PFSK-1 (cell line): ENCODE results near the gene WRAP73.

Experiments
- FOXP2 ChIP-seq: optimal IDR thresholded peaks from 2 replicates; pipeline ENCODE3; 2011; ENCODE audit warnings: borderline replicate concordance, control low read depth, inconsistent platforms; ENCODE audit not compliant: insufficient read depth; ENCODE audit errors: extremely low read length, extremely low read depth
- POLR2AphosphoS5 ChIP-seq: IDR thresholded peaks from 2 replicates; pipeline ENCODE4 v1.6.1; 2012; ENCODE audit warnings: low read depth, mild to moderate bottlenecking, control low read depth, low read length, moderate library complexity
- REST ChIP-seq, 2 experiments: IDR thresholded peaks; 2 replicates each; pipeline versions ENCODE4 v1.6.1 to v1.8.0; 2011 to 2012; ENCODE audit warnings: low read depth in 2 of 2, low read length in 2 of 2, control low read depth in 1 of 2, inconsistent platforms in 1 of 2, mild to moderate bottlenecking in 1 of 2, moderate library complexity in 1 of 2; ENCODE audit not compliant: insufficient read depth in 1 of 2
- SIN3A ChIP-seq: IDR thresholded peaks from 2 replicates; pipeline ENCODE4 v1.6.1; 2012; ENCODE audit warnings: mild to moderate bottlenecking, low read length, moderate library complexity, borderline replicate concordance; ENCODE audit not compliant: insufficient read depth
- TAF1 ChIP-seq: IDR thresholded peaks from 2 replicates; pipeline ENCODE4 v1.6.1; 2012; ENCODE audit warnings: low read length, control low read depth, borderline replicate concordance; ENCODE audit not compliant: insufficient read depth

The WRAP73 gene

GRCh38 chr1:3641046-3641760 is 8.7 kb downstream of the WRAP73 start:
- TF ChIP-seq TAF1 (no peak), FOXP2 (no peak), REST (IDR thresholded peaks at IDR 0.05; ENCODE audit: insufficient read depth in 1 of 2, low read depth in 2 of 2, low read length in 2 of 2) (no peak), SIN3A (no peak), POLR2AphosphoS5 (no peak)

- TF ChIP-seq REST (IDR thresholded peaks at IDR 0.05; ENCODE audit: insufficient read depth in 1 of 2, low read depth in 2 of 2, low read length in 2 of 2) (no peak), TAF1 (no peak), SIN3A (no peak), FOXP2 (no peak), POLR2AphosphoS5 (no peak)
Observed at GRCh38 chr1:3640121-3640837, 9.6 kb downstream of the WRAP73 start.

GRCh38 chr1:3639397-3639911 is 10.4 kb downstream of the WRAP73 start:
- no peak for TF ChIP-seq TAF1
- TF ChIP-seq FOXP2, result no peak
- TF ChIP-seq REST (IDR thresholded peaks at IDR 0.05; ENCODE audit: insufficient read depth in 1 of 2, low read depth in 2 of 2, low read length in 2 of 2), result no peak

GRCh38 chr1:3638676-3639075 is 11.2 kb downstream of the WRAP73 start:
- TF ChIP-seq POLR2AphosphoS5, result no peak
- no peak for TF ChIP-seq SIN3A
- no peak for TF ChIP-seq TAF1
- TF ChIP-seq FOXP2, result no peak
- TF ChIP-seq REST (IDR thresholded peaks at IDR 0.05; ENCODE audit: insufficient read depth in 1 of 2, low read depth in 2 of 2, low read length in 2 of 2), result no peak
